Keratinocyte (primary cell): ENCODE results near the gene LAMC3.

Source experiments
- CTCF ChIP-seq, 3 experiments: IDR thresholded peaks in 1 of 3; conservative IDR thresholded peaks in 1 of 3; optimal IDR thresholded peaks in 1 of 3; 2 replicates in 2 of 3; 3 replicates in 1 of 3; pipeline versions ENCODE3 to v1.5.1; 2011; ENCODE audit warnings: low read length in 3 of 3, mild to moderate bottlenecking in 3 of 3, moderate library complexity in 2 of 3, control low read depth in 1 of 3, inconsistent platforms in 1 of 3; ENCODE audit not compliant: insufficient read depth in 2 of 3; ENCODE audit errors: extremely low read depth in 1 of 3
- EZH2 ChIP-seq: IDR thresholded peaks from one replicate; pipeline ENCODE4 v1.6.1; 2012; ENCODE audit warnings: inconsistent platforms, mild to moderate bottlenecking, low read length, moderate library complexity

- no peak for TF ChIP-seq CTCF (optimal IDR thresholded peaks at IDR 0.05 in 1 of 3, IDR thresholded peaks at IDR 0.05 in 1 of 3, conservative IDR thresholded peaks at IDR 0.05 in 1 of 3; ENCODE audit: extremely low read depth in 1 of 3, insufficient read depth in 2 of 3, low read length in 3 of 3)
- TF ChIP-seq EZH2 = no peak
These were observed 131.6 kb downstream of the LAMC3 start for GRCh38 chr9:131140550-131140949.
